Loucy (cell line): Measurements from ENCODE around the gene CYTH1.

ENCODE experiments used
- CTCF ChIP-seq: fragments of 200-600 bp; sonication (generic); conservative IDR thresholded peaks from 2 replicates; pipeline ENCODE4 v1.5.1; 2014; ENCODE audit warnings: mild to moderate bottlenecking, antibody characterized with exemption, low read length
- EZH2phosphoT487 ChIP-seq: fragments of 200-600 bp; IDR thresholded peaks from 2 replicates; pipeline ENCODE4 v1.6.1; 2018; ENCODE audit warnings: antibody characterized with exemption, mild to moderate bottlenecking, moderate library complexity, borderline replicate concordance

GRCh38 chr17:78727476-78728229 lies 54.4 kb downstream of the CYTH1 start:
- TF ChIP-seq CTCF: peak; percentile 53
- no peak for TF ChIP-seq EZH2phosphoT487
